Measurements from ENCODE around the gene SMIM44.

The SMIM44 gene

GRCh38 chr19:3517638-3518037 is 34.4 kb upstream of the SMIM44 start:
- no peak for DNase-seq (ENCODE audit: low read depth)

GRCh38 chr19:3516675-3517207 is 33.5 kb upstream of the SMIM44 start:
- no peak overlapping the region for H3K4me3 ChIP-seq (ENCODE audit: control insufficient read depth, low read depth, low read length)
- no peak for TF ChIP-seq CTCF (IDR thresholded peaks at IDR 0.05; ENCODE audit: control insufficient read depth, insufficient read depth, low read depth, low read length, missing control alignments)
- no peak for DNase-seq (ENCODE audit: low read depth)

More at GRCh38 chr19:3517638-3518037, 34.4 kb upstream of the SMIM44 start:
- H3K4me3 ChIP-seq (ENCODE audit: control insufficient read depth, low read depth, low read length), result no peak overlapping the region
- TF ChIP-seq CTCF (IDR thresholded peaks at IDR 0.05; ENCODE audit: control insufficient read depth, insufficient read depth, low read depth, low read length, missing control alignments), result no peak

GRCh38 chr19:3515891-3516422 is 32.7 kb upstream of the SMIM44 start:
- no peak for TF ChIP-seq CTCF (IDR thresholded peaks at IDR 0.05; ENCODE audit: control insufficient read depth, insufficient read depth, low read depth, low read length, missing control alignments)

DNA sequence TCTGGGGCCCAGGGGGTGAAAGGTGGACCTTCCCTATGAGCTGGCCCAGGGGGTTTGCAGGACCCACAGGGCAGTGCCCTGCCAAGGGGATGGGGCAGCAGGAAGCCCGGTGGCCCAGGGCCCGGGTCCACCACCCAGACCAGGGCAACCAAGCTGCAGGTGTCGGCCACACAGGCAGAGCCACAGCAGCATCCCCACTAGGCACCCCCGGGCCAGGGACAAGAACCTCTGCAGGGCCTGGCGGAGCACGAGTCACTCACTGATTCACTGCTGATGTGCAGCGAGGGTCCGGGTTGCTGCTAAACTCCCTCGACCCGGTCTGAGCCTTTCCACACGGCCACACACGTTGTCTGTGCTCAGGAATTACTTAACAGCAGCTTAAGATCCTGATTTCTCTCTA is 31.7 kb upstream of the SMIM44 start:
- H3K4me3 ChIP-seq (ENCODE audit: control insufficient read depth, low read depth, low read length), result no peak overlapping the region
- no peak for DNase-seq (ENCODE audit: low read depth)
- no peak for TF ChIP-seq CTCF (IDR thresholded peaks at IDR 0.05; ENCODE audit: control insufficient read depth, insufficient read depth, low read depth, low read length, missing control alignments)

More at GRCh38 chr19:3515891-3516422, 32.7 kb upstream of the SMIM44 start:
- DNase-seq (ENCODE audit: low read depth), result no peak
- H3K4me3 ChIP-seq (ENCODE audit: control insufficient read depth, low read depth, low read length), result no peak overlapping the region

DNA sequence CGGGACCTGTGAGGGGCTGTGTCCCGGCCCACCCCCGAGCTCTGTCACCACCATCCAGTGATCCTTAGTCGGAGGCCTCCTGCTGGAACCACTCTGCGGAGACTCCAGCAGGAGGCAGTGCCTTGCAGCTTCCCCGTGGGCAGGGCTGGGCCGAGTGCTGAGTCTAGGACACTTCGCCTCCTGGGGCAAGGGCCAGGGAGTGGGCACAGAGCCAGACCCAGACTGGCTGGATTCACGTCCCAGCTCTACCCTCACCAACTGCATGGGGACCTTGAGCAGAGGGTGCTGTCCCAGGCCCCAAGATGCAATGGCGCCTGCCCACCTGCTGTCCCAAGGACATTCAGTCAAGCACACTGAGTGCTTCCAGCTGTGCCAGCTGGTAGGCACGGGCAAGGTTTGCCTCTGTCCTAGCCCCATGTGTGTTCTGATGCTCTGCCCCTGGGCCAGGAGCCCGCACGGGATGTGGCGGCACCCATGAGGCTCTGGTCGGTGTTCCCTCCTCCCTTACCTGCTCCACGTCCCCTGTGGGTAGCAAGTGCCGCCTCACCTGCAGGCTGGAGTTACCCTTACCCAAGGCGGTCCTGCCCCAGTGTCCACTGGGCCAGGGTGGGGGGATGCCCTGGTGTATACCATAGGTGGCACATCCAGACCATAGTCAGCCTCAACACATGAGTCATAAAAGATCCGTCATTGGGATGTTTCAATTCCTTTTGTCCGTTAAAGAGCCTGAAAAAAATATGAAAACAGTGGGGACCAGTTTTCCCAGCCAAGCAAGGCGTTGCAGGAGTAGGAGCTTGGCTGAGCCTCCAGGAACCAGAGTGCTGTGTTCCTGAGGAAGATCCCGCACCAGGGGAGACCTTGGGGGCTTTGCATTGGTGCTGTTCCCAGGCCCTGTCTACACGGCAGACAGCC is 30.2 kb upstream of the SMIM44 start:
- DNase-seq (ENCODE audit: low read depth), result no peak
- H3K4me3 ChIP-seq (ENCODE audit: control insufficient read depth, low read depth, low read length), result no peak overlapping the region
- TF ChIP-seq CTCF (IDR thresholded peaks at IDR 0.05; ENCODE audit: control insufficient read depth, insufficient read depth, low read depth, low read length, missing control alignments), result no peak

DNA sequence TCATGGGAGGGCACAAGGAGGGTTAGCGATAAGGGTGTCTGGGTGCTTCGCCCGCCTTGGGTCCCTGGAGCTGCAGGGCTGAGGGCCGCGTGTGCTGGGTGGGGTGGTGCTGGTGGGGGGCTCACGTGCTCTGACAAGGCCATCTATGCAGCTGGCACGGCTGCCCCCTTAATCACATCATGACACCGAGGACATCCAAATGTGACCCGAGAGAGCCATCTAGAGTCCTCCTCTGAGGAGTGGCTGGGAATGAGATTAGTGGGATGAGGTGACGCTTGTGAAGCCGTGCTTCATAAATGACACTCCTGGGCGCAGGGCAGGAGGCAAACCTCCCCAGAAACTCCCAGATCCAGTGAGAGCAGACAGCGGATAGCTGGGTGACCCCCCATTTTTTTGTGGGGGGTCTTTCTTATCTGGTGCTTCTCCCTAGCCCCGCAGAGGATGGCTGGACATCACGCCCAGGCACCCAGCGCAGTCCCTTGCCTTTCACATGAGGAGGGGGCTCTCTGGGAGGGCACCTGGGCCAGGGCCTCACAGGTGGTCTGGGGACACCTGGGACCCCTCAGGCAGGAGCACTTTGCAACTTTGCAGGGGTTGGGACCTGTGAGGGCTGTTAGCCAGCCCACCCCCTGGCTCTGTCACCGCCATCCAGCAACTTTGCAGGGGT is 29.5 kb upstream of the SMIM44 start:
- TF ChIP-seq CTCF (IDR thresholded peaks at IDR 0.05; ENCODE audit: control insufficient read depth, insufficient read depth, low read depth, low read length, missing control alignments), result no peak
- no peak for DNase-seq (ENCODE audit: low read depth)
- no peak overlapping the region for H3K4me3 ChIP-seq (ENCODE audit: control insufficient read depth, low read depth, low read length)

Data from AG09309 (cell line).